Suprapubic skin (tissue), 4 donors: ENCODE measurements around the gene CHST14.

ENCODE experiments used
- EP300 ChIP-seq: sonication (generic); formaldehyde crosslinking; IDR thresholded peaks from one replicate; pipeline ENCODE4 v1.6.1; 2017; ENCODE audit warnings: antibody characterized with exemption
- POLR2A ChIP-seq, 2 donors: fragments of 450-650 bp; IDR thresholded peaks; one replicate each; pipeline ENCODE4 v1.6.1; 2017; ENCODE audit warnings: antibody characterized with exemption in 2 of 2, mild to moderate bottlenecking in 2 of 2, moderate library complexity in 2 of 2
- POLR2AphosphoS5 ChIP-seq, 3 donors: sonication (generic); formaldehyde crosslinking; IDR thresholded peaks; one replicate each; pipeline ENCODE4 v1.6.1; 2017; ENCODE audit warnings: antibody characterized with exemption in 3 of 3
- TF ChIP-seq, protein P1 (sequence below), 2 donors: fragments of 200-600 bp in 1 of 2; fragments of 450-650 bp in 1 of 2; sonication (generic) in 1 of 2; IDR thresholded peaks; one replicate each; pipeline ENCODE4 v1.5.1; 2016 to 2019; ENCODE audit warnings: antibody characterized with exemption in 2 of 2, mild to moderate bottlenecking in 1 of 2, moderate library complexity in 1 of 2

DNA sequence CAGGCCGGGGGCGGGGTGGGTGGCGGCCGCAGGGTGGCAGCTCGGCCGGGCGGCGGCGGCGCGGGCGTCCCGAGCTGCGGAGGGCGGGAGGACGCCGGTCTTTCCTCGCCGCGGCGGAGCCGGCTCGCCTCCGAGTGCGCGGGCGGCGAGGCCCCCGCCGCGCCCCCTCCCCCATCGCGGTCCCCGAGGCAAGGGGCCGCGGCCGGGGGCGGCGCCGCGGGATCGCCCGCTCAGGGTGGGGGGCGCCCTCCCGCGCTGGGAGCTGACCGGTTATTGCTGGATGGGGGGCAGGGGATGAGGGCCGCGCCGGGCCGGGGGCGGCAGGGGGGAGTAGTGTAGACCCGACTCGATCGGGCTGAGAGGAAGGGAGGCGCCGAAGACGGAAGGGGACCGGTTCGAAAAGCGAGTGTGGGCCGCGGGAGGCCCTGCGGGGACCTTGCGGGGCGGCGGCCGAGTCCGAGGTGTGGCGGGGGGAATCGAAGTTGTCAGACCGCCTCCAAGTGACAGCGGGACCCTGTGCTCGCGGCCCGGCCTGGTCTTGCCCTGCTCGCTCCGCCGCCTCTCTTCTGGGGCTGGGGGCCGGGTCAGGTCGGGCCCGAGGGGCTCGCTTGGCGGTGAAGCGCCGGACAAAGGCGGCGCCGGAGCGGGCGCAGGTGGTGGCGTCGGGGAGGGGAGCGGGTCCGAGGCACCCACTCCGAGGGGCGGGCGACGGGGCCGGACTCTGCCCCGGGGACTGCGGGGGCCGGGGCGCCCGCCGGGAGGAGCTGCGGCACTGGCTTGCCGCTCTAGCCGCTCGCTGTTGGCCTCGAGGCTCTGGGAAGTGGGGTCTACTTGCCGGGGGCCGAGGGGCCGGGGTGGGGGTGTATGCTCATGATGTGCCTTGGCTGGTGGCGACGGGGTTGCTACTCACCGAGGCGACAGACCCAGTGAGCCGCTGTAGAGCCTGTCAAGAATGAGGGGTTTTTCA lies 28.9 kb upstream of the CHST14 start:
- TF ChIP-seq POLR2AphosphoS5 (IDR thresholded peaks at IDR 0.05) (no peak), POLR2A (IDR thresholded peaks at IDR 0.05) (no peak), EP300 (no peak)
- TF ChIP-seq, protein P1, sequence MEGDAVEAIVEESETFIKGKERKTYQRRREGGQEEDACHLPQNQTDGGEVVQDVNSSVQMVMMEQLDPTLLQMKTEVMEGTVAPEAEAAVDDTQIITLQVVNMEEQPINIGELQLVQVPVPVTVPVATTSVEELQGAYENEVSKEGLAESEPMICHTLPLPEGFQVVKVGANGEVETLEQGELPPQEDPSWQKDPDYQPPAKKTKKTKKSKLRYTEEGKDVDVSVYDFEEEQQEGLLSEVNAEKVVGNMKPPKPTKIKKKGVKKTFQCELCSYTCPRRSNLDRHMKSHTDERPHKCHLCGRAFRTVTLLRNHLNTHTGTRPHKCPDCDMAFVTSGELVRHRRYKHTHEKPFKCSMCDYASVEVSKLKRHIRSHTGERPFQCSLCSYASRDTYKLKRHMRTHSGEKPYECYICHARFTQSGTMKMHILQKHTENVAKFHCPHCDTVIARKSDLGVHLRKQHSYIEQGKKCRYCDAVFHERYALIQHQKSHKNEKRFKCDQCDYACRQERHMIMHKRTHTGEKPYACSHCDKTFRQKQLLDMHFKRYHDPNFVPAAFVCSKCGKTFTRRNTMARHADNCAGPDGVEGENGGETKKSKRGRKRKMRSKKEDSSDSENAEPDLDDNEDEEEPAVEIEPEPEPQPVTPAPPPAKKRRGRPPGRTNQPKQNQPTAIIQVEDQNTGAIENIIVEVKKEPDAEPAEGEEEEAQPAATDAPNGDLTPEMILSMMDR (IDR thresholded peaks at IDR 0.05), result no peak
